Measurements from ENCODE around the gene LHX6.

LHX6 gene

GRCh38 chr9:122228568-122229484 is at the start of gene LHX6:
LHX6 (minus strand) TSS chr9:122228957; CDS start chr9:122228740, 217 bp downstream.
- peak within 1 kb of the TSS; percentile 8 for H3K4me3 ChIP-seq (ENCODE audit: low read length)
- H3K9me3 ChIP-seq (ENCODE audit: low read length), result no peaks in the 10 kb centered on the region
- peaks cover 13% of the 10 kb centered on the region for H3K4me1 ChIP-seq (ENCODE audit: insufficient read depth, low read length)
- H3K36me3 ChIP-seq (ENCODE audit: insufficient read depth, low read length), result no peaks in the 10 kb centered on the region
- H3K27me3 ChIP-seq (ENCODE audit: insufficient read depth, low read length), result peaks cover 93% of the 10 kb centered on the region
- peak within 1 kb of the TSS; percentile 49 for H2AFZ ChIP-seq (ENCODE audit: low read depth, low read length)

DNA sequence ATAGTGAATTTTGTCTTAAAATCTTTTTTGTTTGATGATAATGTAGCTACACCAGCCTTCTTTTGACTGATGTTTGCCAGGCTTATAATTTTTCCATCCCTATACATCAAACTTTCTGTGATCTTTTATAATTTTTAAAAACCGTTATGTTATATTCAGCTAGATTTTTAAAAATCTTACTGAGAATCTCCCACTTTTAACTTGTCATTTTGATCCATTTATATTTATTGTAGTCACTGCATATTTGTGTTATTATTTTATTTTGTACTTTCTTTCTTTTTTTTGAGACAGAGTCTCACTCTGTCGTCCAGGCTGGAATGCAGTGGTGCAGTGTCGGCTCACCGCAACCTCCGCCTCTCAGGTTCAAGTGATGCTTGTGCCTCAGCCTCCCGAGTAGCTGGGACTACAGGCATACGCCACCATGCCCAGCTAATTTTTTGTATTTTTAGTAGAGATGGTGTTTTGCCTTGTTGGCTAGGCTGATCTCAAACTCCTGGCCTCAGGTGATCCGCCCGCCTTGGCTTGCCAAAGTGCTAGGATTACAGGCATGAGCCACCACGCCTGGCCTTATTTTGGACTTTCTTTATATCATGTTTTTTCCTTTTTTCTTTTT is 48.6 kb upstream of the LHX6 start:
- H3K4me1 ChIP-seq (ENCODE audit: insufficient read depth, low read length), result no peaks in the 10 kb centered on the region
- peaks cover 27% of the 10 kb centered on the region for H3K36me3 ChIP-seq (ENCODE audit: insufficient read depth, low read length)
- H3K27me3 ChIP-seq (ENCODE audit: insufficient read depth, low read length), result no peaks in the 10 kb centered on the region
- no peak overlapping the region for H3K4me3 ChIP-seq (ENCODE audit: low read length)
- H3K9me3 ChIP-seq (ENCODE audit: low read length), result peaks cover 9% of the 10 kb centered on the region
- H2AFZ ChIP-seq (ENCODE audit: low read depth, low read length), result no peak overlapping the region

- no peak overlapping the region for H2AFZ ChIP-seq (ENCODE audit: low read depth, low read length)
- peaks cover 30% of the 10 kb centered on the region for H3K36me3 ChIP-seq (ENCODE audit: insufficient read depth, low read length)
- no peak overlapping the region for H3K4me3 ChIP-seq (ENCODE audit: low read length)
- peaks cover 9% of the 10 kb centered on the region for H3K9me3 ChIP-seq (ENCODE audit: low read length)
- no peaks in the 10 kb centered on the region for H3K4me1 ChIP-seq (ENCODE audit: insufficient read depth, low read length)
- H3K27me3 ChIP-seq (ENCODE audit: insufficient read depth, low read length), result no peaks in the 10 kb centered on the region
Observed at GRCh38 chr9:122276096-122276495, 47.3 kb upstream of the LHX6 start.

DNA sequence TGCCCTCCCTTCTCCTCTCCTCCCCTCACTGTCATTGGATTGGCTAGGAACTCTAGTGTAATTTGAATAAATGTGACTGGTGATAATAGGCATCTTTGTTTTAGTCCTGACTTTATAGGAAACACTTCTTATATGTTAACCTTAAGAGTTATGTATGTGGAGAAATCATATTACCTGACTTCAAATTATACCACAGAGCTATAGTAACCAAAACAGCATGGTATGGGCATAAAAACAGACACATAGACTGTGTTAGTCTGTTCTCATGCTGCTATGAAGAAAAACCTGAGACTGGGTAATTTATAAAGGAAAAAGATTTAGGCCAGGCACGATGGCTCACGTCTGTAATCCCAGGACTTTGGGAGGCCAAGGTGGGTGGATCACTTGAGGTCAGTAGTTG is 45.3 kb upstream of the LHX6 start:
- Histone ChIP-seq H3K4me3 (ENCODE audit: low read length) (no peak overlapping the region), H3K27me3 (ENCODE audit: insufficient read depth, low read length) (no peaks in the 10 kb centered on the region), H3K36me3 (ENCODE audit: insufficient read depth, low read length) (peaks cover 26% of the 10 kb centered on the region), H3K4me1 (ENCODE audit: insufficient read depth, low read length) (no peaks in the 10 kb centered on the region), H3K9me3 (ENCODE audit: low read length) (peaks cover 9% of the 10 kb centered on the region), H2AFZ (ENCODE audit: low read depth, low read length) (no peak overlapping the region)

- Histone ChIP-seq H3K36me3 (ENCODE audit: insufficient read depth, low read length) (peaks cover 16% of the 10 kb centered on the region), H3K4me3 (ENCODE audit: low read length) (no peak overlapping the region), H3K9me3 (ENCODE audit: low read length) (peaks cover 4% of the 10 kb centered on the region), H3K27me3 (ENCODE audit: insufficient read depth, low read length) (no peaks in the 10 kb centered on the region), H2AFZ (ENCODE audit: low read depth, low read length) (no peak overlapping the region), H3K4me1 (ENCODE audit: insufficient read depth, low read length) (peaks cover 16% of the 10 kb centered on the region)
Observed at GRCh38 chr9:122268041-122268814, 39.5 kb upstream of the LHX6 start.

DNA sequence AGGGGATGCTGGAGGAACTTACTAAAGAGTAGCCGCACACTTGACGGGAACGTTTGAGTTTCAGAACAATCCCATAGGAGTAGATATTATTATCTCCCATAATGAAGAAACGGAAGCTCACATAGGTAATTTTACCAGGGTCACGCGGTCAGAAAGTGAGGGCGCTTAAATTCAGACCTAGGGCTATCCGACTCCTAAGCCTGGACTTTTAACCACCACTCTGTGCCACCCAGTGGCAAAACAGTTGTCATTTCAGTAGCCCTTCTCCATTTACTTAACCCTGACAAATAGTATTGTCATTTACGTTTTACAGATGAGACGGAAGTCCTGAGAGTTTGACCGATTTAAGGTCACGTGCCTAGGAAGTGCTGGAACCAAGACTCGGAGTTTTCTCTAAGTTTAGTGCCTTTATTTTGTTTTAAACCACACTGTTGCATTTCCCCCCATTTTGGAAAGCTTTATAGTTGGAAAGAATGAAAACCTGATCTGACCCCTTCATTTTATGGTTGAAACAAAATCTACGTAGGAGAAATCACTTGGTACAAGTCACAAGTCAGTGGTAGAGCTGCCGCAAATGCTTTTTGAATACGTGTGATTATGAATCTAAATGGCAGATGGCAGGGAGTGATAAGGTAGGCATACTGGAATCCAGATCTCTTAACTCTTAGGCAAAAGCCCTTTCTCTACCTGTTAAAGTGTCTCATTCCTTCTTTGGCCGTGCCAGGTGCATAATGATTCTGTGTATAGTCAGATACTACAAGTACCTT is 36.6 kb upstream of the LHX6 start:
- Histone ChIP-seq H3K4me1 (ENCODE audit: insufficient read depth, low read length) (peaks cover 16% of the 10 kb centered on the region), H3K36me3 (ENCODE audit: insufficient read depth, low read length) (peaks cover 16% of the 10 kb centered on the region), H3K27me3 (ENCODE audit: insufficient read depth, low read length) (no peaks in the 10 kb centered on the region), H2AFZ (ENCODE audit: low read depth, low read length) (peak overlapping the region; percentile 72), H3K4me3 (ENCODE audit: low read length) (peak overlapping the region; percentile 74), H3K9me3 (ENCODE audit: low read length) (no peaks in the 10 kb centered on the region)

DNA sequence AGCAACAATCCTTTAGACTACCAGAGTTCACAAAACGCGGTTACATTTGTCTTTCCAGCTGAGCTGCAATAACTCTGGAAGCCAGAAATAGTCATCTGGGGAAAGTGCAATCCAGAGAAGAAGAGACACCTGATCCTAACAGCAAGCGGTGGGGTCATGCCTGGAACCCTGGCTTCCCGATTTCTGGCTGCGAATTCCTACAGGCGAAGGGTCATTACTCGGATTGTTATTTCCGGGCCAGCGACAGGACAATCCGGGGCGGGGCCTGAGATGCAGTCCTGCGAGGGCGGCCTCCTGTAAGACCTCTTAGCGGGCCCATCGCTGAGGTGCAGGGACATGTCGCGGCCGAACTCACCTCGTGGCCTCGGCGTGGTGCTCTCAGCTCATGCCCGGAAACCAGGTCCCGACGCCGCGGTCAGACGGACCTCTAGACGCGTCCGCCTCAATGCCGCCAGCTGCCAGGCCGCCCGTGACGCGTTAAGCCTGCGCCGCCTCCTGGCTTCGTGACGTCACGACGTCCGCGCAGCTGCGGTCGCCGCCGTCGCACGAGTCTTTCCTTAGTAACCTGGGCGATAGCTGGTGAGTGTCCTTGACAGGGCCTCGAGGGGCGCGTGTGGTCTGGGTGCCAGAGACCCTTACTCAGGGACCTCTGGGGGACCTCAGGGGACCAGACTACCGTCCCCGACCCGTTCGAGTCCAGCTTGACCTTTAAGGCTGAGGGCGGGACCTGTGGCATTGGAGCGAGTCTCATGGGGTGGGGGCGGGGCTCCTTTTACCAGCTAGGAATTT is 35.8 kb upstream of the LHX6 start, which contains the start of the genes MRRF and RBM18:
TSS of gene MRRF (plus strand) at position 523 of the 789 bp plus-strand sequence. CDS start 6,010 bp downstream, outside the sequence.
TSS of gene RBM18 (minus strand) at position 481 of the 789 bp plus-strand sequence. CDS start 3,348 bp downstream, outside the sequence.
- Histone ChIP-seq H2AFZ (ENCODE audit: low read depth, low read length) (peak within 1 kb of the TSS; percentile 72), H3K4me3 (ENCODE audit: low read length) (peak within 1 kb of the TSS; percentile 74)

DNA sequence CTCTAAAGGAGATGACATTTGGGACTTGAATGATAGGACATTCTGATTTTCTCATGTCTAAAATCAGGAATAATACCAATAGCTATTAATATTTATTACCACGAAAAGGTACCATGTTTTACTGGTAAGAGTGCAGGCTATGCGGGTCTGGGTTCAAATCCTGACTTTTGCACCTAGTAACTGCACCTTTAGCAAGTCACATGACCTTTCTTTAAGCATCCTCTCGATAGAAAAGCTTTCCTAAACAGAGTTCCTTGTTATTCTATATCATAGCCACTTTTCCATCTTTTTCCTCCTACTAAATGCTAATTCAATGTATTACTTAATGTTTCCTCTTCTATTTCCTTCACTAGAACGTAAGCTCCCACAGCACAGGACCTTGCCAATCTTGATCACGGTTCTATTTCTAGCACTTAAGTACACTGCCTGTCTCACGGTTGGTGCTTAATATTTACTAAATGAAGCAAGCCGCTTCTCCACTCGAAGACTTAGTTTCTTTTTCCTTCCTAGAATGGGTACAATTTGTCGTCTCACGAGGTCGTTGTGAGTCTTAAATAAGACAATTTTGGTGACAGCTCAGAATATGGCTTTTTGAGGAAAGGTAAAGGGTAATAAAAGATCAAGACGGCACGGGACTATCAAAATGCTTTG is 35.1 kb upstream of the LHX6 start:
- Histone ChIP-seq H3K9me3 (ENCODE audit: low read length) (no peaks in the 10 kb centered on the region), H3K4me3 (ENCODE audit: low read length) (peak overlapping the region; percentile 74), H3K4me1 (ENCODE audit: insufficient read depth, low read length) (peaks cover 16% of the 10 kb centered on the region), H3K36me3 (ENCODE audit: insufficient read depth, low read length) (peaks cover 27% of the 10 kb centered on the region), H2AFZ (ENCODE audit: low read depth, low read length) (peak overlapping the region; percentile 72), H3K27me3 (ENCODE audit: insufficient read depth, low read length) (no peaks in the 10 kb centered on the region)

More for the DNA sequence above, 35.8 kb upstream of the LHX6 start, which contains the start of the genes MRRF and RBM18:
- no peaks in the 10 kb centered on the region for H3K9me3 ChIP-seq (ENCODE audit: low read length)
- H3K27me3 ChIP-seq (ENCODE audit: insufficient read depth, low read length), result no peaks in the 10 kb centered on the region
- peaks cover 16% of the 10 kb centered on the region for H3K4me1 ChIP-seq (ENCODE audit: insufficient read depth, low read length)
- peaks cover 20% of the 10 kb centered on the region for H3K36me3 ChIP-seq (ENCODE audit: insufficient read depth, low read length)

- Histone ChIP-seq H3K9me3 (ENCODE audit: low read length) (no peaks in the 10 kb centered on the region), H3K4me1 (ENCODE audit: insufficient read depth, low read length) (peaks cover 16% of the 10 kb centered on the region), H3K4me3 (ENCODE audit: low read length) (no peak overlapping the region), H2AFZ (ENCODE audit: low read depth, low read length) (no peak overlapping the region), H3K36me3 (ENCODE audit: insufficient read depth, low read length) (peaks cover 35% of the 10 kb centered on the region), H3K27me3 (ENCODE audit: insufficient read depth, low read length) (no peaks in the 10 kb centered on the region)
Observed at GRCh38 chr9:122262073-122262472, 33.3 kb upstream of the LHX6 start.

DNA sequence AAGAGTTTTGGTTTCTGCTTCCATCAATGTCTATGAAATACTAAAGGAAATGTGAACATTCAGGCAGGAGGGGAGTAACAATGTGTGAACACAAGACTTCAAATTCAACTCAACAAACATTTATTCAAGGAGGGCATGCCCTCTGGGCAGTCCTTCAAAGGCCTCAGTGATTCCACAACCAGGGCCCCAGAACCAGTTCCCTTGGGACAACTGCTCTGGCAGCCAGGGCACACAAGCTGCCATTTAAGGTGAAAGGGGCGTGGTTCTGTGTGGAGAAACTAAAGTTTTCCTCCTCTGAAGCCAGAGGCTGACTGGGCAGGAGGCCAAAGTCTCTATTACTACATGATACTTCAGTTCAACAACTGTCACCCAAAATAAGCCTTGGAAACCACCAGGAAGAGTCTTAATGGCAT is 32.7 kb upstream of the LHX6 start:
- Histone ChIP-seq H3K36me3 (ENCODE audit: insufficient read depth, low read length) (peaks cover 35% of the 10 kb centered on the region), H2AFZ (ENCODE audit: low read depth, low read length) (no peak overlapping the region), H3K9me3 (ENCODE audit: low read length) (no peaks in the 10 kb centered on the region), H3K4me3 (ENCODE audit: low read length) (no peak overlapping the region), H3K4me1 (ENCODE audit: insufficient read depth, low read length) (peaks cover 16% of the 10 kb centered on the region), H3K27me3 (ENCODE audit: insufficient read depth, low read length) (no peaks in the 10 kb centered on the region)

GRCh38 chr9:122258886-122259415 is 30.2 kb upstream of the LHX6 start:
- H3K27me3 ChIP-seq (ENCODE audit: insufficient read depth, low read length), result no peaks in the 10 kb centered on the region
- peaks cover 7% of the 10 kb centered on the region for H3K4me1 ChIP-seq (ENCODE audit: insufficient read depth, low read length)
- H2AFZ ChIP-seq (ENCODE audit: low read depth, low read length), result no peak overlapping the region
- no peak overlapping the region for H3K4me3 ChIP-seq (ENCODE audit: low read length)
- H3K36me3 ChIP-seq (ENCODE audit: insufficient read depth, low read length), result peaks cover 43% of the 10 kb centered on the region
- no peaks in the 10 kb centered on the region for H3K9me3 ChIP-seq (ENCODE audit: low read length)

Measured in neuron (in vitro differentiated cells).